ENCODE data around the gene CMIP.

The CMIP gene

GRCh38 chr16:81449899-81450608 lies 5.4 kb downstream of the CMIP start:
- DNase-seq (ENCODE audit: low read depth, low spot score), result no peak
- Histone ChIP-seq H3K9ac (ENCODE audit: insufficient read length, low read depth) (peak overlapping the region; percentile 14), H3K36me3 (ENCODE audit: insufficient read depth, insufficient read length, low read length) (peaks cover 40% of the 10 kb centered on the region), H3K27me3 (ENCODE audit: insufficient read depth, insufficient read length) (no peaks in the 10 kb centered on the region), H3K4me3 (ENCODE audit: insufficient read length, low read depth) (no peak overlapping the region), H3K9me3 (ENCODE audit: insufficient read depth, low read length) (no peaks in the 10 kb centered on the region), H3K4me1 (ENCODE audit: insufficient read depth, insufficient read length) (peaks cover 48% of the 10 kb centered on the region)
- TF ChIP-seq YY1 (IDR thresholded peaks at IDR 0.05; ENCODE audit: insufficient read depth, insufficient read length) (no peak), ZNF274 (IDR thresholded peaks at IDR 0.05; ENCODE audit: low read depth, low read length) (no peak), SUZ12 (IDR thresholded peaks at IDR 0.05; ENCODE audit: extremely low read depth, insufficient read depth, insufficient read length) (no peak)

GRCh38 chr16:81450783-81451491 lies 6.3 kb downstream of the CMIP start:
- no peak for DNase-seq (ENCODE audit: low read depth, low spot score)
- Histone ChIP-seq H3K4me3 (ENCODE audit: insufficient read length, low read depth) (no peak overlapping the region), H3K36me3 (ENCODE audit: insufficient read depth, insufficient read length, low read length) (peaks cover 47% of the 10 kb centered on the region), H3K4me1 (ENCODE audit: insufficient read depth, insufficient read length) (peaks cover 56% of the 10 kb centered on the region), H3K9ac (ENCODE audit: insufficient read length, low read depth) (no peak overlapping the region), H3K9me3 (ENCODE audit: insufficient read depth, low read length) (no peaks in the 10 kb centered on the region), H3K27me3 (ENCODE audit: insufficient read depth, insufficient read length) (no peaks in the 10 kb centered on the region)
- no peak for TF ChIP-seq YY1 (IDR thresholded peaks at IDR 0.05; ENCODE audit: insufficient read depth, insufficient read length)
- no peak for TF ChIP-seq ZNF274 (IDR thresholded peaks at IDR 0.05; ENCODE audit: low read depth, low read length)
- TF ChIP-seq SUZ12 (IDR thresholded peaks at IDR 0.05; ENCODE audit: extremely low read depth, insufficient read depth, insufficient read length), result no peak

- Histone ChIP-seq H3K4me3 (ENCODE audit: insufficient read length, low read depth) (no peak overlapping the region), H3K36me3 (ENCODE audit: insufficient read depth, insufficient read length, low read length) (peaks cover 58% of the 10 kb centered on the region), H3K9me3 (ENCODE audit: insufficient read depth, low read length) (no peaks in the 10 kb centered on the region), H3K9ac (ENCODE audit: insufficient read length, low read depth) (peak overlapping the region; percentile 12), H3K27me3 (ENCODE audit: insufficient read depth, insufficient read length) (no peaks in the 10 kb centered on the region), H3K4me1 (ENCODE audit: insufficient read depth, insufficient read length) (peaks cover 60% of the 10 kb centered on the region)
- TF ChIP-seq ZNF274 (IDR thresholded peaks at IDR 0.05; ENCODE audit: low read depth, low read length) (no peak), YY1 (IDR thresholded peaks at IDR 0.05; ENCODE audit: insufficient read depth, insufficient read length) (no peak), SUZ12 (IDR thresholded peaks at IDR 0.05; ENCODE audit: extremely low read depth, insufficient read depth, insufficient read length) (no peak)
- DNase-seq (ENCODE audit: low read depth, low spot score), result no peak
These were observed 7.4 kb downstream of the CMIP start for GRCh38 chr16:81451753-81452680.

GRCh38 chr16:81453091-81453728 lies 8.6 kb downstream of the CMIP start:
- H3K27me3 ChIP-seq (ENCODE audit: insufficient read depth, insufficient read length), result no peaks in the 10 kb centered on the region
- no peak overlapping the region for H3K9ac ChIP-seq (ENCODE audit: insufficient read length, low read depth)
- H3K4me3 ChIP-seq (ENCODE audit: insufficient read length, low read depth), result no peak overlapping the region
- H3K4me1 ChIP-seq (ENCODE audit: insufficient read depth, insufficient read length), result peaks cover 63% of the 10 kb centered on the region
- peaks cover 57% of the 10 kb centered on the region for H3K36me3 ChIP-seq (ENCODE audit: insufficient read depth, insufficient read length, low read length)
- no peaks in the 10 kb centered on the region for H3K9me3 ChIP-seq (ENCODE audit: insufficient read depth, low read length)
- DNase-seq (ENCODE audit: low read depth, low spot score), result no peak
- TF ChIP-seq ZNF274 (IDR thresholded peaks at IDR 0.05; ENCODE audit: low read depth, low read length) (no peak), YY1 (IDR thresholded peaks at IDR 0.05; ENCODE audit: insufficient read depth, insufficient read length) (no peak), SUZ12 (IDR thresholded peaks at IDR 0.05; ENCODE audit: extremely low read depth, insufficient read depth, insufficient read length) (no peak)

GRCh38 chr16:81454044-81454443 lies 9.4 kb downstream of the CMIP start:
- H3K4me1 ChIP-seq (ENCODE audit: insufficient read depth, insufficient read length), result peaks cover 64% of the 10 kb centered on the region

GRCh38 chr16:81455006-81455405 lies 10.4 kb downstream of the CMIP start:
- no peak for DNase-seq (ENCODE audit: low read depth, low spot score)
- TF ChIP-seq SUZ12 (IDR thresholded peaks at IDR 0.05; ENCODE audit: extremely low read depth, insufficient read depth, insufficient read length) (no peak), YY1 (IDR thresholded peaks at IDR 0.05; ENCODE audit: insufficient read depth, insufficient read length) (no peak), ZNF274 (IDR thresholded peaks at IDR 0.05; ENCODE audit: low read depth, low read length) (no peak)
- Histone ChIP-seq H3K4me1 (ENCODE audit: insufficient read depth, insufficient read length) (peaks cover 66% of the 10 kb centered on the region), H3K36me3 (ENCODE audit: insufficient read depth, insufficient read length, low read length) (peaks cover 61% of the 10 kb centered on the region), H3K4me3 (ENCODE audit: insufficient read length, low read depth) (no peak overlapping the region), H3K27me3 (ENCODE audit: insufficient read depth, insufficient read length) (no peaks in the 10 kb centered on the region), H3K9me3 (ENCODE audit: insufficient read depth, low read length) (no peaks in the 10 kb centered on the region), H3K9ac (ENCODE audit: insufficient read length, low read depth) (no peak overlapping the region)

More at GRCh38 chr16:81454044-81454443, 9.4 kb downstream of the CMIP start:
- TF ChIP-seq YY1 (IDR thresholded peaks at IDR 0.05; ENCODE audit: insufficient read depth, insufficient read length) (no peak), SUZ12 (IDR thresholded peaks at IDR 0.05; ENCODE audit: extremely low read depth, insufficient read depth, insufficient read length) (no peak), ZNF274 (IDR thresholded peaks at IDR 0.05; ENCODE audit: low read depth, low read length) (no peak)
- H3K27me3 ChIP-seq (ENCODE audit: insufficient read depth, insufficient read length), result no peaks in the 10 kb centered on the region
- DNase-seq (ENCODE audit: low read depth, low spot score), result no peak
- H3K4me3 ChIP-seq (ENCODE audit: insufficient read length, low read depth), result no peak overlapping the region
- no peak overlapping the region for H3K9ac ChIP-seq (ENCODE audit: insufficient read length, low read depth)
- no peaks in the 10 kb centered on the region for H3K9me3 ChIP-seq (ENCODE audit: insufficient read depth, low read length)
- peaks cover 61% of the 10 kb centered on the region for H3K36me3 ChIP-seq (ENCODE audit: insufficient read depth, insufficient read length, low read length)

Data from NT2/D1 (cell line).